HG03469 (cell line): ENCODE results near the gene FMC1.
A peak's percentile ranks its signal among the peaks of the same experiment; 100 is the strongest.
"Not testable (repeated sequence)": the region's sequence is repeated elsewhere in the genome, so short reads cannot be mapped to it uniquely, and the experiment has no call there.

Source experiments
- ATAC-seq: cut with Tn5 transposase; IDR thresholded peaks from one replicate; pipeline ENCODE4 v1.9.1; 2021; ENCODE audit warnings: mild to moderate bottlenecking, moderate library complexity, moderate number of reproducible peaks; ENCODE audit not compliant: unreplicated experiment

Gene FMC1

GRCh38 chr7:139340037-139340807, 915 bp upstream of the FMC1 start:
- ATAC-seq = peak; percentile 78

GRCh38 chr7:139340808-139341057, 404 bp upstream of the FMC1 start:
- ATAC-seq = no peak

- ATAC-seq = no peak
Measured at GRCh38 chr7:139341776-139342226, 664 bp downstream of the FMC1 start.

- no peak for ATAC-seq
Measured at GRCh38 chr7:139345042-139345441, 3.9 kb downstream of the FMC1 start.

GRCh38 chr7:139351027-139351426, 9.9 kb downstream of the FMC1 start:
- no peak for ATAC-seq

- no peak for ATAC-seq
Measured at GRCh38 chr7:139354729-139355128, 13.6 kb downstream of the FMC1 start.

- ATAC-seq = no peak
Measured at GRCh38 chr7:139355320-139355719, 14.2 kb downstream of the FMC1 start.

- not testable (repeated sequence) for ATAC-seq
Measured at GRCh38 chr7:139357729-139358506, 16.8 kb downstream of the FMC1 start.

- ATAC-seq = peak; percentile 3
Measured at GRCh38 chr7:139358541-139359365, 17.6 kb downstream of the FMC1 start.

- ATAC-seq = peak; percentile 59
Measured at GRCh38 chr7:139359366-139360209, 18.5 kb downstream of the FMC1 start, which contains the start of gene LUC7L2. Gene LUC7L2, plus strand, starts transcription at chr7:139359894. Its CDS starts 368 bp downstream, at chr7:139360262.

- ATAC-seq = peak; percentile 40
Measured at GRCh38 chr7:139360210-139360947, 19.2 kb downstream of the FMC1 start.

GRCh38 chr7:139360948-139361307, 19.8 kb downstream of the FMC1 start:
- ATAC-seq = no peak

GRCh38 chr7:139361523-139361922, 20.4 kb downstream of the FMC1 start:
- no peak for ATAC-seq

GRCh38 chr7:139362302-139362701, 21.2 kb downstream of the FMC1 start:
- no peak for ATAC-seq

GRCh38 chr7:139362981-139363380, 21.8 kb downstream of the FMC1 start:
- ATAC-seq = no peak

GRCh38 chr7:139365336-139365735, 24.2 kb downstream of the FMC1 start:
- no peak for ATAC-seq

- ATAC-seq = no peak
Measured at GRCh38 chr7:139366400-139366799, 25.3 kb downstream of the FMC1 start.

- no peak for ATAC-seq
Measured at GRCh38 chr7:139367438-139368155, 26.5 kb downstream of the FMC1 start.

GRCh38 chr7:139370301-139370942, 29.3 kb downstream of the FMC1 start:
- ATAC-seq = no peak
